Heart left ventricle (tissue), 13 donors: ENCODE results near the gene ATL1.

Experiments
- POLR2A ChIP-seq, 2 donors: fragments of 450-650 bp; IDR thresholded peaks; one replicate each; pipeline ENCODE4 v1.6.1; 2017; ENCODE audit warnings: antibody characterized with exemption in 2 of 2, mild to moderate bottlenecking in 2 of 2, moderate library complexity in 2 of 2
- TF ChIP-seq, protein P1 (sequence below), 12 donors: fragments of 200-600 bp; sonication (generic) in 4 of 12; IDR thresholded peaks; one replicate each; pipeline versions ENCODE4 v1.5.0 to v1.8.0; 2018 to 2022; ENCODE audit warnings: antibody characterized with exemption in 12 of 12, mild to moderate bottlenecking in 5 of 12
- donor health status: ischemic (EF 13 %, LVEDD 7.1; RV severe dilation, severe dysfunction).
- donor health status: DM: no; HTN: yes; CAD: no.
- donor health status: DM: no; HTN: no; CAD: no.
- donor health status: ischemic (EF 25% LVEDD 6.9; RV normal size, moderate dysfunction).
- donor health status: ischemic (EF 25% LVEDD 5.7; RV mildly dilated, moderate dysfunction).
- donor health status: ischemic (EF 35%, LVEDD 5.7; RV mildly dilated, moderate dysfunction).
- donor health status: nonischemic (EF 11% LVEDD 7.7; RV severe dilation, severe dysfunction).
- donor health status: DM: yes; HTN: yes; CAD: no.
- donor health status: PGD.
- donor health status: ischemic (EF 29% LVEDD 5.4; RV normal size, mild dysfunction).
- donor health status: nonischemic (EF 23%, LVEDD 6.1; RV moderate dilation, normal function).

DNA sequence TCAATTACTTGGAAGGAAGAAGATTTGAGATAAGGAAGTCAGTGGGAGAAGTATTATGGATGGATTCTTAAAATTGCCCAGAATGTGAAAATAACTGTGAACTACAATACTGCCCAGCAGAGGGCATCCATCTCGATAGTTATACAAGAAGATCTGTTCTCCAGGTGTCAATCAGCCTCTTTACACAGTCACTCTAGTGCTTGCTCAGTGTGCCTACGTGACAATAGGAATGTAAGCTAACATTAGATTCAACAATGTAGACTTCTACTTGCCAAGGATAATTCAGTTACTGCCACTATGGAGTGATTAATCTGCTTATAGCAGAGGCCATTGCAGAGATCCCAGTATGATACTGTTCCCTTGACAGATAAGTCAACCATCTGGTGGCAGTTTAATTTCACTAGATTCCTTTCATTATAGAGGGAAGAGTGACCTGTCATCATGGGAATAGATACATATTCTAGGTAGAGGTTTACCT is 17.0 kb upstream of the ATL1 start:
- TF ChIP-seq POLR2A (IDR thresholded peaks at IDR 0.05) = no peak
- TF ChIP-seq, protein P1, sequence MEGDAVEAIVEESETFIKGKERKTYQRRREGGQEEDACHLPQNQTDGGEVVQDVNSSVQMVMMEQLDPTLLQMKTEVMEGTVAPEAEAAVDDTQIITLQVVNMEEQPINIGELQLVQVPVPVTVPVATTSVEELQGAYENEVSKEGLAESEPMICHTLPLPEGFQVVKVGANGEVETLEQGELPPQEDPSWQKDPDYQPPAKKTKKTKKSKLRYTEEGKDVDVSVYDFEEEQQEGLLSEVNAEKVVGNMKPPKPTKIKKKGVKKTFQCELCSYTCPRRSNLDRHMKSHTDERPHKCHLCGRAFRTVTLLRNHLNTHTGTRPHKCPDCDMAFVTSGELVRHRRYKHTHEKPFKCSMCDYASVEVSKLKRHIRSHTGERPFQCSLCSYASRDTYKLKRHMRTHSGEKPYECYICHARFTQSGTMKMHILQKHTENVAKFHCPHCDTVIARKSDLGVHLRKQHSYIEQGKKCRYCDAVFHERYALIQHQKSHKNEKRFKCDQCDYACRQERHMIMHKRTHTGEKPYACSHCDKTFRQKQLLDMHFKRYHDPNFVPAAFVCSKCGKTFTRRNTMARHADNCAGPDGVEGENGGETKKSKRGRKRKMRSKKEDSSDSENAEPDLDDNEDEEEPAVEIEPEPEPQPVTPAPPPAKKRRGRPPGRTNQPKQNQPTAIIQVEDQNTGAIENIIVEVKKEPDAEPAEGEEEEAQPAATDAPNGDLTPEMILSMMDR (IDR thresholded peaks at IDR 0.05) = peak; percentile 32 to 63 (median 50)
